ENCODE results near the gene SDS.
"Not testable (repeated sequence)": the region's sequence is repeated elsewhere in the genome, so short reads cannot be mapped to it uniquely, and the experiment has no call there.

SDS gene

DNA sequence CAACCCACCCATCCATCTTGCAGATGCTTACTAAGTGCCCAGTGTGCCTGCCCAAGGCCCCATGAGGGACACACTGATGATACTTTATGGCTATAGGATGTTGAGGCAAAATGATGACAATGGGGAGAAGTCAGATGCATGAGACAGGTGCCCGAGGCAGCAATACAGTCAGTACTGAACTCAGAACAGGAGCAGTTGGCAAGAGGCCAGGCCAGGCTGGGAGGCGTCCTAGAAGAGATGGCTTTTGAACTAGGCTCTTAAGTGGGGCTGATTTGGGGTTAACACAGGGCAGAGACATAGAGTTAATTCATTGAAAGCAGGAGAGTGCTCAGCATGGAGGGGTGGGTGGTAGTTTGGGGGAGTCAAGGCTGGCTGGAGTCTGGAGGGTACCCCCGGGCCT lies 29.7 kb downstream of the SDS start:
- DNase-seq = no peak

DNA sequence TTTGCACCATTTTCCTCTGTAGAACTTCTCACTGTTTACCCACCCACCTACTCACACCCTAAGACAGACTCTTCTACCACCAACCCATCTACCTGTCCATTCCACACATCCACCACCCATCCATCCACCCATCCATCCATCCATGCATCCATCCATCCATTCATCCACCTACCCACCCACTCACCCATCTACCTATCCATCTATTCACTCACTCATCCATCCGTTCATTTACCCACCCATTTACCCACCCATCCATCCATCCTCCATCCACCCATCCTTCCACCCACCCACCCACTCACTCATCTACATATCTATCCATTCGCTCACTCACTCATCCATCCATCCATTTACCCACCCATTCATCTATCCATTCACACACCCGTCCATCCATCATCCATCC lies 30.2 kb downstream of the SDS start:
- no peak for DNase-seq

GRCh38 chr12:113372371-113372770 lies 31.3 kb downstream of the SDS start:
- no peak for DNase-seq

DNA sequence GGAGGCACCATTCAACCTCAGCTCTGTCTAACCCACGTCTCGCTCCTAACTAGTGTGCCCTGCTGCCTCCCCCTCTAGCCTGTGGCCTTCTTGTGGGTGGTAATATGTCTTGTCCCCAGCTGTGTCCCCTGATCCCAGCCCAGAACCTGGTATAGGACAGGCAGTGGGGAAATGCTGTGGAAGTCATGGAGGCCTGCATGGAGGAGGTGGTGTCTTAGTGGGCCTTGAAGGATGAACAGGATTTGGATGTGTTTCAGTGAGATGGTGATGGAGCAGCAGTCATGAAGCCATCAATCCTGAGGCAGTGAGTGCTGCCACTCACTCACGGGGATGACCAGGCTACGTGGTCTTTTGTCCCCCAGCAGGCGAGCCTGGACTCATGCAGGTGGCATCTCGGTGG lies 31.9 kb downstream of the SDS start:
- DNase-seq = no peak

DNA sequence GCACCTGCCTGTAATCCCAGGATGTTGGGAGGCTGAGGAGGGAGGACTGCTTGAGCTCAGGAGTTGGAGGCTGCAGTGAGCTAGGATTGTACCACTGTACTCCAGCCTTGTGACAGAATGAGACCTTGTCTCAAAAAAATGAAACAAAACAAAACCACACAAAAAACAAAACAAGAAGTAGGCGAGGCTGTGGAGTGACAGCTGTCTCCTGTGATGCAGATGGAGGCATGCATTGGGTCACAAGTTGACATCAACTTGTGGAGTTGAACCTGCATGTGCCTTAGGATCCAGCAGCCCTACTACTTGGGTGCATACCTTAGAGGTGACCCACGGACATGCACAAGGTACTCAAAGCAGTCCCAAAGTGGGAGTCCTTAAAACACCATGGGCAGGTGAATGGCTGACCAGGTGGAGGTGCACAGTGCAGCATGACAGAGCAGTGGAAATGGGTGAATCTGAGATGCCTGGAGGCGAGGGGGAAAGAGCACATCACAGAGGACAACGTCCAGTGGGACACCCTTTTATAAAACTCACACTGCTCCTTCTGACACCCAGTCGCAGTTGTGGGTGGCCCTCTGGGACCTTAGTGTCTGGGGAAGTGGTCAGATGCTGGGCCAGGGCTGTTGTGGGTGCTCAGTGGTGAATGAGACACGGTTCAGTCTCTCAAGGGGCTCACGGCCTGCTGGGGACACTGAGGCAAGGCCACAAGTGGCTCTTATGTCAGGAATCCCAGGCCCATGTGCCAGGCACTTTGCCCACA lies 32.6 kb downstream of the SDS start:
- no peak for DNase-seq

- no peak for DNase-seq
Observed at GRCh38 chr12:113369391-113369985, 34.2 kb downstream of the SDS start.

- no peak for DNase-seq
Observed at GRCh38 chr12:113368331-113368730, 35.4 kb downstream of the SDS start.

DNA sequence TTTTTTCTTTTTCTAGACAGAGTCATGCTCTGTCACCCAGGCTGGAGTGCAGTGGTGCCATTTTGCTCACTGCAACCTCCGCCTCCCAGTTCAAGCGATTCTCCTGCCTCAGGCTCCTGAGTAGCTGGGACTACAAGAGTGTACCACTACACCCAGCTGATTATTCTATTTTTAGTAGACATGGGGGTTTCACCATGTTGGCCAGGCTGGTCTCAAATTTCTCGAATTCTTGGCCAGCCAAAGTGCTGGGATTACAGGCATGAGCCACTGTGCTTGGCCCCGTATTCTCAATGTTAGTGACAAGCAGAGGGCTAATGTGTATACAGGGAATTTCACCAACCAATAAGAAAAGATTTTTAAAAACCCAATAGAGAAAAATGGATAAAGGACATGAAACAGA lies 36.9 kb downstream of the SDS start:
- DNase-seq = no peak

DNA sequence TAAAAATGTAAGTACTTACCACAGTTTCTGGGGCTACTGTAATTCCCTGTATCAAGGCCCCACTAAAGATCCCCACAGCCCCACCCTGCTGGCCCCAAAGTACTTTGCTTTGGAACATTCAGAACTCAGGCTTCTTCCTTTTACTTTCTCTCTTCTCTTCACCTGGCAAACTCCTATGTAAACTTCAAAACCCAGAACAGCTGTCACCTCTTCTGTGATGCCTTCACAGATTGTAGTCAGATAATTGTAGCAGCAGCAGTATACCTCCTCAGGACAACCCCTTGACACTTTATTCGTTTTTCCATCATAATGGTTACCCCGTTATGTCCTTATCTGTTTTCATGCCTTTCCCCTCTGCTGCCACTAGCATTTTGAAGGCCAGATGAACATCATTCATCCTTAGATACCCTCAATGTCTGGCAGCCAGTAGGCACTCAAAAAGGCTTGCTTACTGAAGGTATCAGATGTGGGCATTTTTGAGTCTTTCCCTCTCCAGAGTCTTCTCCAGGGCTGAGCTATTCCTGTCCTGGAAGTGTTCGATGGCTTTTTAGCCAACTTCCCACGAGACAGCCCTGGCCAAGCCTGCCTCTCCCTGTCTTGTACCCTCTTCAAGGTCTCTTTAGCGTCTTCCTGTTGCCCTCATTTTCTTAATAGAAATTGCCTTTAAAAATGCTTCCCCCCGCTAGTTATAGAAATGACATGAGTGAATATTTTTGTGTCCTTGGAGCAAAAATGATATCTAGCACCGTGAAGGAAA lies 37.9 kb downstream of the SDS start:
- DNase-seq = no peak

DNA sequence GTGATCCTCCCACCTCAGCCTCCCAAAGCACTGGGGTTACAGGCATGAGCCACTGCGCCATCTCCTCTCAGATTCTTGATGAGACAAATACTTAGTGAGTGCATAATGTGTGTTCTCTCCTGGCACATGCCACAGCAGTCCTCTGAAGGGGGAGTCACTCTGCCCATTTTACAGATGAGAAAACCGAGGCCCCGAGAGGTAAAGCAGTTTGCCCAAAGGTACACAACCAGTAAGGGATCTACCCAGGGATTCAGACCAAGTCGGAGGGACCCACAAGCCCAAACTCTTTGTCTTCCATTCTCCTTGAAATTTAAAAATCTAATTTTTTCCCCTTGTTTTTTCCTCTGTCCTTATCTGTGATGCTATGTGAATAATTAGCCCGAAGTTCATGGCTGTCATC lies 39.0 kb downstream of the SDS start:
- no peak for DNase-seq

- no peak for DNase-seq
Observed at GRCh38 chr12:113361574-113362370, 41.9 kb downstream of the SDS start.

GRCh38 chr12:113359939-113360748 lies 43.5 kb downstream of the SDS start:
- DNase-seq = no peak

DNA sequence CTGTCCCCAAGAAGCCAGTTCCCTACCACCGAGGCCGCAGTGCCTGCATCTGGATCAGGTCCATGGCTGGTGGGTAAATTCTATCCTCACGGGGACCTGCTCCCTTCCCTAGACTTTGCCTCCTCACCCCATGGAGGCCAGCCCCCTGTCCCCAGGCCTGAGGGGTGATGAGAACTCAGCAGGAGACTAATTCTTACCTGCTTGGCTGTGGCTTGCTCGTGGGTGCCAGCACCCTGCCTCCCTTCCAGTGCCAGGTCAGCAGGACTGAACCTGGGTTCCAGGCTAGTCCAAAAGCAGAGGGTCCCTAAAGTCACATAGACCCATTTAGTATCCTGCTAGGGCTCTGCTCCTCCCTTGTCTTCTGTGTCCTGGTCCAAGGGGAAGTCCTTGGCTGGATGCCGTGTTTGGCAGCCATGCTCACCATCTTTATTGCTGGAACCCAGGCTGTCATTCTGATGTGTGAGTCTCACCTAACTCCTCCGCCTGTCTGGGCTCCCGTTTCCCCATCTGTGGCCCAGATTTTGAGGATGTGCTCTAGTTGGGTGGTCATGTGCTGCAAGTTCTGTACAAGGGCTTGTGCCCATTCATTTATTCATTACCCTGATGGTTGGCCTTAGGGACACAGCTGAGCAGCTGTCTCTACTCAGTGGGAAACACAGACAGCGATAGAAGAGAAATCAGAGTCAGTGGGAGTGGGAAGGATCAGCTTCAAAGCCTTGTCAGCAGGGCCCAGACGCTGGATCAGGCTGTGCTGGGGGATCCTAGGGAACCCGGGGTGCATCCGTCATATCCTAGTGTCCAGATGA lies 44.4 kb downstream of the SDS start:
- no peak for DNase-seq

DNA sequence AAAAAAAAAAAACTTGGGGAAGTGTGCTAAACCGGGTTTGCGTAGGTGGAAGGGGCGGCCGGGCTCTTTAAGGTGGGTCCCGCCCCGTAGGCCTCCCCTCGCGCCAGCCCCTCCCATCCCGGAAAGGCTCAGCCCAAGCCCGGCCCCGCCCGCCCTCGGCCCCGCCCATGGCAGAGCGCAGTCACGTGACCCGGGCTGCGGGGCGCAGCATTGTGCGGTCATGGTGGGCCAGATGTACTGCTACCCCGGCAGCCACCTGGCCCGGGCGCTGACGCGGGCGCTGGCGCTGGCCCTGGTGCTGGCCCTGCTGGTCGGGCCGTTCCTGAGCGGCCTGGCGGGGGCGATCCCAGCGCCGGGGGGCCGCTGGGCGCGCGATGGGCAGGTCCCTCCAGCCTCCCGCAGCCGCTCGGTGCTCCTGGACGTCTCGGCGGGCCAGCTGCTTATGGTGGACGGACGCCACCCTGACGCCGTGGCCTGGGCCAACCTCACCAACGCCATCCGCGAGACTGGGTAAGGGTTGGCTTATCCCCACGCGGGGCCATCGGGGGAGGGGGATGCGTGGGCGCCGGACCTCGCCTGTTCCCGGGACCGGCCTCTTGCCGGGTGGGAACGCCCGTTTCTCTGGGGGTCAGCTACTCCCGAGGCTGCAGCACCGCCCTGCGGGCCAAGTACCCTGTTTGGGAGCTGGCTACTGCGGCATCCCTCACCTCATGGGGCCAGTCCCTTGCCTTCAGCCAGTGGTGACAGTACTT lies 45.1 kb downstream of the SDS start, which contains the start of gene PLBD2:
PLBD2 (plus strand) TSS at position 207 of the 752 bp plus-strand sequence; CDS start at position 221, 14 bp downstream.
- no peak for DNase-seq

GRCh38 chr12:113354192-113354591 lies 49.5 kb downstream of the SDS start:
- DNase-seq = not testable (repeated sequence)

GRCh38 chr12:113351089-113351488 lies 52.6 kb downstream of the SDS start:
- DNase-seq = no peak

GRCh38 chr12:113348849-113349536 lies 54.7 kb downstream of the SDS start:
- DNase-seq = no peak

DNA sequence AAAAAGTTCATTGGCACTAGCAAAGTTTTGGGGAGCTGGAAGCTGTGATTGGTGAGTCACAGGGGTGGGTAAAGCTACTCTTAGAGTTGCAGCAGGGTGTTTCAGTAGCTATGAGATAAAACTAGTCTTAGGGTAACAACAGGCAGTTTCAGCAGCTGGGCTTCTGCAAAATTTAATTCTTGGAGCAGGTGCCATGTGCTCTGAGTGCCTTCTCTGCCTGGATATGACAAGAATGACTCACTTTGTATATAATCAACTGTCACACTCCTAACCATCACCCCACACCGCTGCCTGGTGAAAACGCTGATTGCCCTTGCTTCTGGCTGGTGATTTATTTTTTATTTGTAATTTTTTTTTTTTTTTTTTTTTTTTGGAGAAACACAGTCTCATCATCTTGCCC lies 55.8 kb downstream of the SDS start:
- no peak for DNase-seq

DNA sequence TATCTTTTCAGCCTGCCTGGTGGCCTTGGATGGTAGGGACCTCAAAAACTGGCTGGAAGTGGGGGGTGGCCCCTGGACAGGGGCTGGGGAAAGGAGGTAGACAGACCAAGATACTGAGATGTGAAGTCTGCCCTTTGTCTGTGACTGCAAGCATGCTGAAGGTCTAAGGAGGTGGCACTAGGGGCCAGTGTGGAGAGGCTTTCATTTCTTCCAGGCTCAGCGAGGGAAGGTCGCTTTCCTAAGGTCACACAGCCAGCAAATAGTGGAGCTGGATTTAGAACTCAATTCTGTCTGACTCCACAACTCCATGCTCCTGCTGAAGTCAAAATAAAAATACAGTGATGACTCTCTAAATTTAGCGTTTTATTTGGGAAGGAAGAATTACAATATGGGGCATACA lies 56.6 kb downstream of the SDS start:
- no peak for DNase-seq

GRCh38 chr12:113346353-113346752 lies 57.3 kb downstream of the SDS start:
- no peak for DNase-seq
